HepG2 (cell line): ENCODE data around the gene GADD45A.

Experiments
- MXD1 ChIP-seq: sonication (generic); formaldehyde crosslinking; IDR thresholded peaks from 2 replicates; pipeline ENCODE4 v1.4.0; 2020; ENCODE audit warnings: mild to moderate bottlenecking, missing genetic modification reagents
- ZNF430 ChIP-seq: sonication (generic); formaldehyde crosslinking; IDR thresholded peaks from 2 replicates; pipeline ENCODE4 v1.9.0; 2021; ENCODE audit warnings: mild to moderate bottlenecking, missing genetic modification reagents

- TF ChIP-seq ZNF430 (CRISPR knock-in tag) = no peak
- no peak for TF ChIP-seq MXD1 (CRISPR knock-in tag)
Observed at GRCh38 chr1:67724928-67725560, 40.0 kb downstream of the GADD45A start.
